Naive thymus-derived CD4-positive, alpha-beta T cell (primary cell): ENCODE data around the gene TRIM25. TPM values are rescaled to one million over a fixed set of nuclear protein-coding genes. Genes with fewer than 3 reads are reported as not detected.

ENCODE experiments used
- ATAC-seq: fragments of 150-1000 bp; cut with Tn5 transposase; 2 replicates; pipeline ENCODE4 v1.10.0; 2021; ENCODE audit warnings: mild to moderate bottlenecking, moderate library complexity
- CTCF ChIA-PET: fragments of 350-600 bp; sonication (Branson Sonifier 250); formaldehyde crosslinking; loops from one replicate; lab custom pipeline; 2021; ENCODE audit warnings: antibody characterized with exemption; lab: Charles Lee
- POLR2A ChIA-PET: fragments of 350-600 bp; sonication (Branson Sonifier 250); formaldehyde crosslinking; loops from one replicate; lab custom pipeline; 2021; ENCODE audit warnings: antibody characterized with exemption, inconsistent platforms; lab: Charles Lee
- DNase-seq, 9 donors: peaks; one replicate each; pipeline versions ENCODE4 v3.0.0 to v3.0.0-alpha.2; 2020 to 2022; ENCODE audit warnings: mixed read lengths in 1 of 9
- H3K27ac ChIP-seq: one replicate; pipeline ENCODE4 v1.7.0; 2013; ENCODE audit warnings: mild to moderate bottlenecking, low read depth, low read length, moderate library complexity
- H3K27me3 ChIP-seq, 2 donors: one replicate each; pipeline ENCODE4 v1.7.0; 2013; ENCODE audit warnings: low read length in 2 of 2, mild to moderate bottlenecking in 2 of 2, moderate library complexity in 2 of 2; ENCODE audit not compliant: control insufficient read depth in 2 of 2, insufficient read depth in 2 of 2
- H3K36me3 ChIP-seq, 3 experiments: 1 replicate in 2 of 3; 2 replicates in 1 of 3; pipeline ENCODE4 v1.7.0; 2013; ENCODE audit warnings: low read length in 3 of 3, mild to moderate bottlenecking in 3 of 3, moderate library complexity in 1 of 3; ENCODE audit not compliant: insufficient read depth in 3 of 3, control insufficient read depth in 2 of 3
- H3K4me1 ChIP-seq, 2 donors: one replicate each; pipeline ENCODE4 v1.7.0; 2013; ENCODE audit warnings: low read length in 2 of 2, mild to moderate bottlenecking in 2 of 2, moderate library complexity in 1 of 2; ENCODE audit not compliant: control insufficient read depth in 2 of 2, insufficient read depth in 2 of 2
- H3K4me3 ChIP-seq: 2 replicates; pipeline ENCODE4 v1.7.0; 2013; ENCODE audit warnings: mild to moderate bottlenecking, low read length
- H3K9me3 ChIP-seq, 3 experiments: 1 replicate in 2 of 3; 2 replicates in 1 of 3; pipeline ENCODE4 v1.7.0; 2013; ENCODE audit warnings: low read length in 3 of 3; ENCODE audit not compliant: control insufficient read depth in 2 of 3
- H3K27ac Mint-ChIP-seq, 9 donors: one replicate each; pipeline ENCODE4 v1.8.0; 2020 to 2022; ENCODE audit warnings: mixed read lengths in 9 of 9, mild to moderate bottlenecking in 8 of 9, moderate library complexity in 5 of 9, inconsistent platforms in 2 of 9
- H3K27me3 Mint-ChIP-seq, 5 donors: one replicate each; pipeline ENCODE4 v1.8.0; 2021 to 2022; ENCODE audit warnings: mixed read lengths in 5 of 5, mild to moderate bottlenecking in 1 of 5
- H3K36me3 Mint-ChIP-seq, 5 donors: one replicate each; pipeline ENCODE4 v1.8.0; 2020 to 2022; ENCODE audit warnings: mixed read lengths in 5 of 5, mild to moderate bottlenecking in 3 of 5, inconsistent platforms in 1 of 5
- H3K4me1 Mint-ChIP-seq, 7 donors: one replicate each; pipeline ENCODE4 v1.8.0; 2020 to 2022; ENCODE audit warnings: mixed read lengths in 7 of 7, mild to moderate bottlenecking in 3 of 7, inconsistent platforms in 1 of 7
- H3K4me3 Mint-ChIP-seq, 10 donors: one replicate each; pipeline ENCODE4 v1.8.0; 2020 to 2022; ENCODE audit warnings: mild to moderate bottlenecking in 10 of 10, mixed read lengths in 10 of 10, moderate library complexity in 6 of 10, inconsistent platforms in 2 of 10
- H3K9me3 Mint-ChIP-seq, 11 donors: one replicate each; pipeline ENCODE4 v1.8.0; 2020 to 2022; ENCODE audit warnings: mixed read lengths in 11 of 11, mild to moderate bottlenecking in 4 of 11, inconsistent platforms in 1 of 11, moderate library complexity in 1 of 11
- intact Hi-C, 2 donors: fragments of 100-400 bp; cut with micrococcal nuclease; formaldehyde crosslinking; loops; one replicate each; pipeline ENCODE4 v1.15.1; 2023
- polyA plus RNA-seq, 2 donors: library from polyadenylated mRNA; unstranded; fragments of 300-500 nt; fragmentation: Illumina TruSeq; gene quantifications; one replicate each; pipeline ENCODE4 v1.2.3, GENCODE V29; 2021
- total RNA-seq, 6 experiments: library from RNA in 5 of 6; stranded (reverse) in 5 of 6; gene quantifications; 1 replicate in 5 of 6; 2 replicates in 1 of 6; pipeline ENCODE4 v1.2.3 and lab custom pipeline; 2021 to 2026

Gene TRIM25
- total and polyA plus RNA-seq, 7 experiments from 2014 or later: 4.8 to 133 (median 58.9) TPM

DNA sequence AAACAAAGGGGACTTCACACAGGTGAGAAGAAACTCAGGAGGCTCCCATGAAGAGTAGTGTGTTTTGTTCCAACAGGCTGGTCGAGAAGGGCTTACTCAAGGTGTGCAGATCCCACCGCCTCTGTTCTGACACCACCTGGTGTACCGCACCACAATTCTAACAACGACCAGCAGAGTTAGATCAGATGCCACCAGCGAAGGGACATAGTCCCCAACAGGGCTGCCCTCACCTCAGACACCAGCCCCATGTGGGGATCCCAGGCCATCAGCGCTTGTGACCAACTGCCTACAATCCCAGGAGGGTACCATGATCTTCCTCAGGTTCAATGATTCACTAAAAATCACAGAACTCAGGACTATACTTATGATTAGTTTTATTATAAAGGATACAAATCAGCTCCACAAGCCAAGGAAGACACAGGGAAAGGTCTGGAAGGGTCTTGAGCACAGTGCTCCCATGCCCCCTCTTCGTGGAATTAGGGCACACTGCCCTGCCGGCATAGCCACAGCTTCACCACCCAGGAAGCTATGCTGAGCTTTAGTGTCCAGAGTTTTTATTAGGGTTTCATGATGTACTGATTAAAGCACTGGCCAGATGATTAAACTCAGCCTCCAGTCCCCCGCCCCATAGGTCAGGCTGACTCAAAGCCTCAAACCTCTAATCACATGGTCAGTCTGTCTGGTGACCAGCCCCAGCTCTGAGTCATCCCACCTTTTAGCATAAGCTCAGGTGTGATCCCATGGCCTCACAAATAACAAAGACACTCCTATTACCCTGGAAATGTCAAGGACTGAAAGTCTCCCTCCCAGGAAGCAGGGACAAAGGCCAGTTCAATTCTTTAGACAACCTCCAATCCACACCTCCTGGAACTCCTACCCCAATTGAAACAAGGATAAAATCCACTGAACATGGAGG lies 26.0 kb downstream of the TRIM25 start:
- intact Hi-C loops: no loop called here
- Histone ChIP-seq H3K4me1 (no peaks in the 10 kb centered on the region), H3K27me3 (no peaks in the 10 kb centered on the region), H3K27ac (no peak overlapping the region), H3K36me3 (peaks cover 0 to 48% (median 12%) of the 10 kb centered on the region in 3 experiments), H3K4me3 (no peak overlapping the region), H3K9me3 (peaks cover 0 to 15% (median 3%) of the 10 kb centered on the region in 3 experiments)
- CTCF ChIA-PET: interaction anchor here (2.1 kb wide), 1 partner anchor 52 kb away, joined by 7 read pairs; no protein-coding TSS in a partner anchor
- ATAC-seq: no peak
- POLR2A ChIA-PET: no interaction called here
- Mint-ChIP-seq H3K36me3 (peaks cover 14 to 58% (median 52%) of the 10 kb centered on the region in 5 donors), H3K4me1 (peaks cover 0 to 9% (median 0%) of the 10 kb centered on the region in 7 donors), H3K27ac (peak overlapping the region in 1 of 9 donors; percentile 19), H3K27me3 (no peaks in the 10 kb centered on the region), H3K9me3 (peaks cover 0 to 20% (median 6%) of the 10 kb centered on the region in 11 donors), H3K4me3 (peak overlapping the region in 1 of 10 donors; percentile 9)
- no peak for DNase-seq

DNA sequence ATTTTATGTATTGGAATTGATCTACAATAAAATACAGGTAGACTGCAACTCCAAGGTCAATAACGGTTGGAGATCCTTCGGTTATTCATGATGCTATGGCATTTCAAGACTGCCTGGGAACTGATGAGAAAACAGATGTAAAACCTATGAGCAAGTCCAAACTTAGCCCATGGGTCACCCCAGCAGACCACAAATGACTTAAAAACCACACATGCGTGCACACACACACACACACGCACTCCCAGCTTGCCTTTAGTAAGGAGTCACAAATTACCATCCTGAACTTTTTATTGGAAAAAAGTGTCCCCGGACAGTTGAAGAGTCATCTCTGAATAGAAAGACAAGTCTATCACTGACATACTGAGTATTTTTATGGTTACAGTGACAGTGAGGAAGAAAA lies 26.7 kb downstream of the TRIM25 start:
- peaks cover 7 to 51% (median 45%) of the 10 kb centered on the region in 5 donors for H3K36me3 Mint-ChIP-seq
- Histone ChIP-seq H3K27ac (no peak overlapping the region), H3K4me1 (no peaks in the 10 kb centered on the region), H3K4me3 (no peak overlapping the region), H3K36me3 (peaks cover 0 to 41% (median 9%) of the 10 kb centered on the region in 3 experiments), H3K27me3 (no peaks in the 10 kb centered on the region), H3K9me3 (peaks cover 0 to 15% (median 3%) of the 10 kb centered on the region in 3 experiments)
- POLR2A ChIA-PET: no interaction called here
- peak overlapping the region in 1 of 9 donors; percentile 19 for H3K27ac Mint-ChIP-seq
- peaks cover 0 to 20% (median 6%) of the 10 kb centered on the region in 11 donors for H3K9me3 Mint-ChIP-seq
- CTCF ChIA-PET: no interaction called here
- no peaks in the 10 kb centered on the region for H3K27me3 Mint-ChIP-seq
- ATAC-seq (no peak), DNase-seq (no peak)
- H3K4me1 Mint-ChIP-seq: peaks cover 0 to 2% (median 0%) of the 10 kb centered on the region in 7 donors
- intact Hi-C loops: no loop called here
- peak overlapping the region in 1 of 10 donors; percentile 9 for H3K4me3 Mint-ChIP-seq

DNA sequence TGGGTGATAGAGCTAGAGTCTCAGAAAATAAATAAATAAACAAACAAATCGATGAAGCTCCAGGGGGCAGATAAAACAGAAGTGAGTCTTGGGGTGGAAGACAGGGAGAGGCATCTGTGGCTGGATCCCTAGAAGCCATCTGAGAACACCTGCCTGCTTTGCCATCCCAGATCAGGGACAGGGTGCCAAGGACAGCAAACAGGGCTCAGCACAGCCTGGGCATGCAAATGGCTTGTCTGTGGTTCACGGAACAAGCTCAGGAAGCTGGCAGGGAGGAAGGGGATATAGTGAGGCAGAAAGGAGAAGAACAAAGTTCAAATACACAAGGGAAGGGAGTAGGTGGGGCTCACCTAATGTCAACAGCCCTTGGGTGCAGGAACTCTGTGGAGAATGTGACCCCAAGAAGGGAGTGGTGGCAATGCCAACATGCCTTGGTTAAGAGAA lies 27.5 kb downstream of the TRIM25 start:
- H3K4me3 ChIP-seq: no peak overlapping the region
- H3K9me3 ChIP-seq: peaks cover 0 to 15% (median 3%) of the 10 kb centered on the region in 3 experiments
- CTCF ChIA-PET: no interaction called here
- H3K27me3 ChIP-seq: no peaks in the 10 kb centered on the region
- no peaks in the 10 kb centered on the region for H3K4me1 ChIP-seq
- Mint-ChIP-seq H3K36me3 (peaks cover 6 to 48% (median 42%) of the 10 kb centered on the region in 5 donors), H3K27ac (peak overlapping the region in 3 of 9 donors; percentile 1 to 79 (median 7)), H3K4me1 (peaks cover 0 to 2% (median 0%) of the 10 kb centered on the region in 7 donors), H3K4me3 (no peak overlapping the region), H3K27me3 (no peaks in the 10 kb centered on the region), H3K9me3 (peaks cover 0 to 20% (median 6%) of the 10 kb centered on the region in 11 donors)
- intact Hi-C loops: no loop called here
- H3K36me3 ChIP-seq: peaks cover 0 to 33% (median 9%) of the 10 kb centered on the region in 3 experiments
- DNase-seq (no peak), ATAC-seq (no peak)
- POLR2A ChIA-PET: no interaction called here
- no peak overlapping the region for H3K27ac ChIP-seq

DNA sequence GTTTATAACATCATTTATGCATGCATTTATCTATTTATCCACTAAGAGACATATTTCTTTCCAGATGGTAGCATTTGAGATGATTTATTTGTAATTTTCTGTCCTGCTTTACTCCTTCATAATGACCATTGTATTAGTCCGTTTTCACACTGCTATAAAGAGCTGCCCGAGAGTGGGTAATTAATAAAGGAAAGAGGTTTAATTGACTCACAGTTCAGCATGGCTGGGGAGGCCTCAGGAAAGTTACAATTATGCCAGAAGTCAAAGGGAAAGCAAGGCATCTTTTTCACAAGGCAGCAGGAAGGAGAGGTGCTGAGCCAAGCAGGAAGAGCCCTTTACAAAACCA lies 28.6 kb downstream of the TRIM25 start:
- H3K9me3 ChIP-seq: peaks cover 0 to 15% (median 3%) of the 10 kb centered on the region in 3 experiments
- ChIA-PET CTCF (interaction anchor here (0.5 kb wide), 1 partner anchor 65 kb away, joined by 3 read pairs; no protein-coding TSS in a partner anchor), POLR2A (no interaction called here)
- Mint-ChIP-seq H3K36me3 (peaks cover 6 to 40% (median 34%) of the 10 kb centered on the region in 5 donors), H3K27me3 (no peaks in the 10 kb centered on the region), H3K27ac (peak overlapping the region in 1 of 9 donors; percentile 5), H3K4me3 (no peak overlapping the region), H3K9me3 (peaks cover 0 to 20% (median 6%) of the 10 kb centered on the region in 11 donors), H3K4me1 (peaks cover 0 to 2% (median 0%) of the 10 kb centered on the region in 7 donors)
- H3K27ac ChIP-seq: no peak overlapping the region
- intact Hi-C loops: no loop called here
- no peaks in the 10 kb centered on the region for H3K4me1 ChIP-seq
- DNase-seq (no peak), ATAC-seq (no peak)
- H3K36me3 ChIP-seq: peaks cover 0 to 22% (median 2%) of the 10 kb centered on the region in 3 experiments
- no peaks in the 10 kb centered on the region for H3K27me3 ChIP-seq
- no peak overlapping the region for H3K4me3 ChIP-seq

DNA sequence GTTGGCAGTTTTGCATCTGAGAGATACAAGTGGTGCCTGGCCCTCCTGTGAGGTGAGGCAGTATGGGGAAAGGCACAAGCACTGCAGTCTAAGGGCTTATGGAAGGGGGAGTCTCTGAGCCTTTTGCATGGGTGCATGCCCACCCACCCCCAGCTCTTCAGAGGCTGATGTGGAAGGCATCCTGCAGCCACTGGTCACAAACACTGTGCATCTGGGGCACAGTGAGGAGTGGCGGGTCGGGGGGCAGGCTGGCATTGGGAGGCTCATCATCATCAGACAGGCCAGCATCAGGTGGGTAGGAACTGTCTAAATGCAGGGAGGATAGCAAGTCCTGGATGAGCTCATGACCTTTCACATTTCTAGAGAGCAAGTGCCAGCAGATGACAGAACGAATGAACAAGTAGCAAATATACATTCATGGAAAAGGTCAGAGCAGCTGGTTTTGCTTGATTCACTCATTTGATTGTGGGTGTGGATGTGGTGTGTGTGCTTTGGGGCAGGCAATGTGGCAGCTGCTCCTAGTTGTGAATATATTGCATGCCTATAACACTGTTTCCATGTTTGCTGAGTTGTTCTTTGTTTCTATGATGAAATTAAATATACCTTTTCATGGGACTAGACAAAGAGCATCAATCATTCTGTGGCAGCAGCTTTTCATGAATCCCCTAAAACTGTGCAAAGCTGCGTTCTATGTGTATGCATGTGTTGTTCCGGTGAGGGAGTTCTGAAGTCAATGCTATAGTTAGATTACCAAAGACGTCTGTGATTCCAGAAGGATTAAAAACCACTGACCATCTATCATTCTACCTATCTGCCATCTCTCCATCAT lies 29.2 kb downstream of the TRIM25 start:
- peaks cover 0 to 20% (median 6%) of the 10 kb centered on the region in 11 donors for H3K9me3 Mint-ChIP-seq
- POLR2A ChIA-PET: no interaction called here
- peaks cover 0 to 2% (median 0%) of the 10 kb centered on the region in 7 donors for H3K4me1 Mint-ChIP-seq
- no peak overlapping the region for H3K4me3 ChIP-seq
- ATAC-seq: no peak
- peaks cover 6 to 34% (median 28%) of the 10 kb centered on the region in 5 donors for H3K36me3 Mint-ChIP-seq
- CTCF ChIA-PET: interaction anchor here (0.5 kb wide), 1 partner anchor 65 kb away, joined by 3 read pairs; no protein-coding TSS in a partner anchor
- peak overlapping the region in 2 of 9 donors; percentile 5 to 15 for H3K27ac Mint-ChIP-seq
- no peak overlapping the region for H3K4me3 Mint-ChIP-seq
- H3K9me3 ChIP-seq: peaks cover 0 to 15% (median 3%) of the 10 kb centered on the region in 3 experiments
- no peaks in the 10 kb centered on the region for H3K4me1 ChIP-seq
- DNase-seq: no peak
- no peak overlapping the region for H3K27ac ChIP-seq
- intact Hi-C loops: no loop called here
- H3K27me3 Mint-ChIP-seq: no peaks in the 10 kb centered on the region
- no peaks in the 10 kb centered on the region for H3K27me3 ChIP-seq
- peaks cover 0 to 17% (median 0%) of the 10 kb centered on the region in 3 experiments for H3K36me3 ChIP-seq

DNA sequence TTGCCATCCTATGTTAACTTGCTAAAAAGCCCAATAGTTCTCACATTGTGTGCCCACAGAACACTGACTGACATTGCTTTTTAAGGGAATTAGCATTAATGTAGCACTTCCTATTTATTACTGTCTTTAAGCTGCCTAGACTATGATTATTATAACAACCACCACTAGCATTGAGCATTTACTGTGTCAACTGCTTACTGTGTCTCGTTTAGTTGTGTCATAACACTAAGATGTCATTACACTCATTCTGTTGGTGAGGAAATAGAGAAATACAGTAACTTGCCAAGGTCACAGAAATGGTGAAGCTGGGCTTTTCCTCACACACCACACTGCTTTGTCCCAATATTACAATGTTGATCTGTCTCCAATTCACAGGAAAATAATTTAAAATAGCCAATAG lies 30.2 kb downstream of the TRIM25 start:
- peaks cover 0 to 18% (median 6%) of the 10 kb centered on the region in 11 donors for H3K9me3 Mint-ChIP-seq
- Histone ChIP-seq H3K36me3 (peaks cover 0 to 9% (median 0%) of the 10 kb centered on the region in 3 experiments), H3K4me3 (no peak overlapping the region), H3K9me3 (peaks cover 0 to 13% (median 3%) of the 10 kb centered on the region in 3 experiments), H3K4me1 (no peaks in the 10 kb centered on the region), H3K27me3 (no peaks in the 10 kb centered on the region), H3K27ac (no peak overlapping the region)
- DNase-seq (no peak), ATAC-seq (peak; percentile 22)
- CTCF ChIA-PET: no interaction called here
- H3K4me3 Mint-ChIP-seq: no peak overlapping the region
- peaks cover 0 to 2% (median 0%) of the 10 kb centered on the region in 7 donors for H3K4me1 Mint-ChIP-seq
- H3K27me3 Mint-ChIP-seq: no peaks in the 10 kb centered on the region
- H3K27ac Mint-ChIP-seq: no peak overlapping the region
- H3K36me3 Mint-ChIP-seq: peaks cover 6 to 25% (median 17%) of the 10 kb centered on the region in 5 donors
- POLR2A ChIA-PET: interaction anchor here (0.6 kb wide), 1 partner anchor 1456 kb away, joined by 3 read pairs; no protein-coding TSS in a partner anchor
- intact Hi-C loops: no loop called here
